Lung (tissue), 12 donors: ENCODE data around the gene LTB4R2. TPM values are rescaled to one million over a fixed set of nuclear protein-coding genes. Genes with fewer than 3 reads are reported as not detected.

Experiments
- ATAC-seq: fragments of 200-7000 bp; cut with Tn5 transposase; one replicate; pipeline ENCODE4 v1.9.1; 2020; ENCODE audit warnings: moderate number of reproducible peaks; ENCODE audit not compliant: insufficient read depth, low FRiP score
- DNase-seq, 3 donors: peaks; one replicate each; pipeline ENCODE4 v3.0.0-alpha.2; 2013 to 2017
- H3K27ac ChIP-seq, 2 donors: one replicate each; pipeline ENCODE4 v1.5.1; 2013; ENCODE audit warnings: mild to moderate bottlenecking in 2 of 2, moderate library complexity in 2 of 2, control low read depth in 1 of 2, inconsistent platforms in 1 of 2, low read depth in 1 of 2, low read length in 1 of 2
- H3K27me3 ChIP-seq, 3 donors: one replicate each; pipeline ENCODE4 v1.5.1; 2013; ENCODE audit warnings: low read length in 2 of 3; ENCODE audit not compliant: control insufficient read depth in 3 of 3, insufficient read depth in 3 of 3
- H3K36me3 ChIP-seq, 4 donors: one replicate each; pipeline ENCODE4 v1.5.1; 2013; ENCODE audit warnings: low read length in 4 of 4, mild to moderate bottlenecking in 1 of 4, moderate library complexity in 1 of 4; ENCODE audit not compliant: control insufficient read depth in 4 of 4, insufficient read depth in 4 of 4
- H3K4me1 ChIP-seq, 5 donors: one replicate each; pipeline ENCODE4 v1.5.1; 2013; ENCODE audit warnings: low read length in 5 of 5, mild to moderate bottlenecking in 2 of 5, moderate library complexity in 1 of 5; ENCODE audit not compliant: control insufficient read depth in 5 of 5, insufficient read depth in 5 of 5
- H3K4me3 ChIP-seq: one replicate; pipeline ENCODE4 v1.5.1; 2013; ENCODE audit warnings: mild to moderate bottlenecking, control low read depth, moderate library complexity
- H3K9ac ChIP-seq, 2 donors: one replicate each; pipeline ENCODE4 v1.5.1; 2013; ENCODE audit warnings: low read length in 2 of 2, control low read depth in 1 of 2; ENCODE audit not compliant: insufficient read depth in 1 of 2
- H3K9me3 ChIP-seq, 4 donors: one replicate each; pipeline ENCODE4 v1.5.1; 2013; ENCODE audit warnings: low read length in 3 of 4, mild to moderate bottlenecking in 1 of 4, moderate library complexity in 1 of 4; ENCODE audit not compliant: control insufficient read depth in 4 of 4, insufficient read depth in 3 of 4
- WGBS, 2 donors: extraction: QIAGEN DNeasy Blood & Tissue Kit; methylation state at CpG; one replicate each; pipeline ENCODE4 v1.1.7; 2013; 5-methylcytosine and 5-hydroxymethylcytosine counted together
- polyA plus RNA-seq, 2 donors: library from polyadenylated mRNA; stranded (reverse); fragments of 200-250 nt; gene quantifications; one replicate each; pipeline ENCODE4 v1.2.1, GENCODE V29; 2013
- total RNA-seq, 2 donors: library from RNA; depleted of rRNA in 1 of 2; stranded (reverse); fragments of >200 nt in 1 of 2; gene quantifications; one replicate each; pipeline ENCODE4 v1.2.1, GENCODE V29; 2014 to 2021
- TF ChIP-seq, protein P1 (sequence below): IDR thresholded peaks from 2 replicates; pipeline ENCODE4 v1.5.1; 2012; ENCODE audit warnings: mild to moderate bottlenecking; ENCODE audit errors: control extremely low read depth, extremely low read depth
- donor health status: control.
- donor health status: control.
- donor health status: Bipolar disorder and iron deficiency.
- donor health status: healthy.
- donor health status: DM: yes; HTN: yes; CAD: no.

The LTB4R2 gene
- total and polyA plus RNA-seq, 4 donors: 1.8 to 14.0 (median 5.7) TPM

DNA sequence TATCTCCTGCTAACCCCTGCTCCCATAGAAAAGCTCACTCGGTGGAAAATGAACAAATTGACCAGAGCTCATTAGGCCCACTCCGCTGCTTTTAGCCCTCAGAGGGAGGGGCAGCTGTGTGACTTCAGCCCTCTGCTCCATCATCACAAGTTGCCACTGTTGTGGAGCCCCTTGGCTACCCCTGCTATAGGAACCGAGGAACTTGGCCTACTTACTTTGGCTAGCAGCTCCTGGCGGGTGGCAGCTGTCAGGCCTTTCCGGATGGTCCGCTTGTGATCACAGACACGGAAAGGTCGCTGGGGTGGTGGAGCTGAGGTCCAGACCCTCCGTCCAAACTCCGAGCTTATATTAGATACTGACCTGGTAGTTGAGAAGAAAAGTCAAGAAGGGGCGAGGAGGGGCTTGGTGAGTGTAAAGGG lies 2.8 kb upstream of the LTB4R2 start:
- Histone ChIP-seq H3K4me1 (peaks cover 4 to 23% (median 9%) of the 10 kb centered on the region in 5 donors), H3K9ac (no peak overlapping the region), H3K36me3 (peaks cover 11 to 50% (median 43%) of the 10 kb centered on the region in 4 donors), H3K27ac (no peak overlapping the region), H3K27me3 (no peaks in the 10 kb centered on the region), H3K4me3 (no peak overlapping the region), H3K9me3 (no peaks in the 10 kb centered on the region)
- WGBS, 2 donors: 85 to 87% methylated on average over 11 of the region's 11 CpGs
- DNase-seq: no peak
- ATAC-seq: no peak
- TF ChIP-seq, protein P1, sequence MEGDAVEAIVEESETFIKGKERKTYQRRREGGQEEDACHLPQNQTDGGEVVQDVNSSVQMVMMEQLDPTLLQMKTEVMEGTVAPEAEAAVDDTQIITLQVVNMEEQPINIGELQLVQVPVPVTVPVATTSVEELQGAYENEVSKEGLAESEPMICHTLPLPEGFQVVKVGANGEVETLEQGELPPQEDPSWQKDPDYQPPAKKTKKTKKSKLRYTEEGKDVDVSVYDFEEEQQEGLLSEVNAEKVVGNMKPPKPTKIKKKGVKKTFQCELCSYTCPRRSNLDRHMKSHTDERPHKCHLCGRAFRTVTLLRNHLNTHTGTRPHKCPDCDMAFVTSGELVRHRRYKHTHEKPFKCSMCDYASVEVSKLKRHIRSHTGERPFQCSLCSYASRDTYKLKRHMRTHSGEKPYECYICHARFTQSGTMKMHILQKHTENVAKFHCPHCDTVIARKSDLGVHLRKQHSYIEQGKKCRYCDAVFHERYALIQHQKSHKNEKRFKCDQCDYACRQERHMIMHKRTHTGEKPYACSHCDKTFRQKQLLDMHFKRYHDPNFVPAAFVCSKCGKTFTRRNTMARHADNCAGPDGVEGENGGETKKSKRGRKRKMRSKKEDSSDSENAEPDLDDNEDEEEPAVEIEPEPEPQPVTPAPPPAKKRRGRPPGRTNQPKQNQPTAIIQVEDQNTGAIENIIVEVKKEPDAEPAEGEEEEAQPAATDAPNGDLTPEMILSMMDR: no peak

DNA sequence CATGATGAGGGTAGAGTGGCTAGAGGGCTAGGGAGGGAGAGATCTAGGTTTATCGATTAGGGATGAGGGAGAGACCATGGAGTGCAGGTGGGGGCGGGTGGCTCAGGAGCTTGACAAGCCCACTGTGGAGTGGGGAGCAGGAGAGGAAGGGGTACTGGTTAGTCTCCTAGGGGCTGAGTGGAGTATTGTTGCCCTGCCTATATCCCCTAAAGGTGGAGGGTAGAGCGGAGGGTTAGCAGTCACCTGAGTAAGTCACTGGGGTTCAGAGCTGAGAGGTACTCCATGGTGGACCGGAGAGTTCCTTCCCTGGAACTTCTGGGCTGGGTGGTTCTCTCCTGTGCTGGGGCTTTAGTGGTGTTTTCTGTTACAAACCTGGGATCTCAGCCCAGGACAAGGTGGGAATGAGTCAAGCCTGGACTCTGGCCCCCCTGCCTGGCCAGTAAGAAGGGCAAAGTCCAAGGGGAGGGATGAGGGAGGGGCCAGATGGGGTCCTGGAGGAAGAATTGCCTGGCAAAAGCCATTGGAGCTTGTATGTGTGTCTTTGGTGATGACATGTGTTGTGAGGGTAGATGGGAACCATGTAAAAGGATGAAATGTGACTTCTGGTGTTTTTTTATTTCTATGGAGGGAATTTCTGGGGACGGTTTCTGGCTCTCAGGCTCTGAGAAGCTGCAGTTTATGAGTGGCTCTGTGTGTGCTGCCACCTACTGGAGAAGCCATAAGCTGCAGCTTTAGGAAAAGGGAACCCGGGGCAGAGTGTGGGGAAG lies 2.2 kb upstream of the LTB4R2 start, which contains the start of gene CIDEB:
TSS of gene CIDEB (minus strand) at position 403 of the 767 bp plus-strand sequence. CDS start at position 284, 119 bp downstream.
- WGBS, 2 donors: 62 to 64% methylated on average over 6 of the region's 6 CpGs
- Histone ChIP-seq H3K9ac (no peak within 1 kb of the TSS), H3K27me3 (no peaks in the 10 kb centered on the region), H3K4me1 (peaks cover 4 to 24% (median 9%) of the 10 kb centered on the region in 5 donors), H3K9me3 (no peaks in the 10 kb centered on the region), H3K36me3 (peaks cover 11 to 44% (median 38%) of the 10 kb centered on the region in 4 donors), H3K27ac (no peak within 1 kb of the TSS), H3K4me3 (no peak within 1 kb of the TSS)
- TF ChIP-seq, protein P1: peak; percentile 77
- DNase-seq (peak; percentile 56 to 67 (median 58)), ATAC-seq (no peak)

DNA sequence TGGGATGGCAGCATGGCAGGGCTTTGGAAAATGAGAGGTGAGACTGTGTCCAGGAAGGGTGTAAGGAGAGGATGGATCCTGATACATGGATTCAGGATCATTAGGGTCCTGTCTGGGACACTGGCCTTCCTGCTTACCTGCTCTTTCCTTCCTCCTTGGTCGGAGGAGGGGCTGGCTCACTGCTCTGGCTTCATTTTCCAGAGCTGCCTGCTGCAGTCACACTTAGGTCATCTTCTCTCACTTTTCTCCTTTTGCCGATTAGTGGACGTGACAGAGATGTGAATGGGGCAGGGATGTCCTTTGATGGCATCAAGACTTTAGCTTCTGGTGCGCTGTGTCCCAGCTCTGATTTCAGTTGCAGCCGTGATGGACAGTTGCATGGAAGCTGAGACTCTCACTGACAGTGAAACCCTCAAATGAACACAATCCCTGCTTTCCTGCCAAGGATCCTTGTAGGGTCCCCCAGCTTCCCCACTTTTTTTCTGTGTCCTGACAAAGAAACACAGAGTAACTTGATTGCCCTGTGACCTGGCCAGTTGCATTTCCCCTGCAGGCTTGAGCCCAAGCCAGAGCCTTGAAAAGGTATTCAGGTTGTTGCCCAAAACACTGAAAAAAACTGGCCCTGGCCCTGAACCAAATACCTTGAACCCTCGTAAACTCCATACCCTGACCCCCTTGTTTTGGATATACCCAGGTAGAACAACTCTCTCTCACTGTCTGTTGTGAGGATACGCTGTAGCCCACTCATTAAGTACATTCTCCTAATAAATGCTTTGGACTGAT lies 1.4 kb upstream of the LTB4R2 start:
- WGBS, 2 donors: 78 to 85% methylated on average over 7 of the region's 7 CpGs
- Histone ChIP-seq H3K36me3 (peaks cover 11 to 36% (median 32%) of the 10 kb centered on the region in 4 donors), H3K9ac (no peak overlapping the region), H3K27ac (no peak overlapping the region), H3K9me3 (no peaks in the 10 kb centered on the region), H3K4me3 (no peak overlapping the region), H3K27me3 (no peaks in the 10 kb centered on the region), H3K4me1 (peaks cover 4 to 26% (median 9%) of the 10 kb centered on the region in 5 donors)
- DNase-seq (no peak), ATAC-seq (no peak)
- TF ChIP-seq, protein P1: no peak
